HUES64 (cell line): ENCODE data around the gene CBLN1.

Experiments
- H3K27ac ChIP-seq: 2 replicates; pipeline ENCODE4 v1.7.0; 2013; ENCODE audit warnings: low read depth, low read length, inconsistent platforms
- H3K27me3 ChIP-seq: 2 replicates; pipeline ENCODE4 v1.6.1; 2013; ENCODE audit warnings: mild to moderate bottlenecking, low read length; ENCODE audit not compliant: insufficient read depth
- H3K36me3 ChIP-seq: 2 replicates; pipeline ENCODE4 v1.6.1; 2013; ENCODE audit warnings: mild to moderate bottlenecking, low read length; ENCODE audit not compliant: insufficient read depth
- H3K4me1 ChIP-seq: 2 replicates; pipeline ENCODE4 v1.6.1; 2013; ENCODE audit warnings: mild to moderate bottlenecking, low read length, moderate library complexity; ENCODE audit not compliant: insufficient read depth
- H3K4me3 ChIP-seq: 2 replicates; pipeline ENCODE4 v1.5.1; 2013; ENCODE audit warnings: mild to moderate bottlenecking, low read length, moderate library complexity
- H3K9ac ChIP-seq: 2 replicates; pipeline ENCODE4 v1.6.1; 2013; ENCODE audit warnings: mild to moderate bottlenecking, low read depth, low read length
- H3K9me3 ChIP-seq: 2 replicates; pipeline ENCODE4 v1.6.1; 2013; ENCODE audit warnings: low read depth, low read length; ENCODE audit not compliant: insufficient read depth
- WGBS: fragments of 150-250, 120-280 bp; methylation state at CpG from one replicate; pipeline ENCODE4 v1.1.7; 2013; ENCODE audit warnings: missing lambda C conversion rate; 5-methylcytosine and 5-hydroxymethylcytosine counted together

The CBLN1 gene

DNA sequence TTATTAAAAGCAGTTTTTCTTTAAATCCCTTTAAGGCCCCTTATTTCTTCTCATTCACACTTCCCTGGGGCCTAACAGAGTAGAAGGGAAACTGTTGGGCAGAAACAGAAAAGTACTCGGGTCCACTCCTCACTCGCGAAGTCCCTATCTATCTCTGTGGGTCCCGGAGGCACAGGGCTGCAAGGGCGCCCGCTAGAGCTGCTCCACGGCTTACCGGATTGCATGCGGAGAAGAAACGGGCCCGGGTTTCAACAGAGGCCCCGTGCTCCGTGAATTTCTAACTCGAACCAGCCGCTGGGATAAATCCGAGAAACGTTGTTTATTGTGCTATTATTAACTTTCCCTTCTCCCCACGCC lies 4.3 kb downstream of the CBLN1 start:
- H3K36me3 ChIP-seq: no peaks in the 10 kb centered on the region
- no peak overlapping the region for H3K27ac ChIP-seq
- no peaks in the 10 kb centered on the region for H3K9me3 ChIP-seq
- no peak overlapping the region for H3K9ac ChIP-seq
- peaks cover 92% of the 10 kb centered on the region for H3K27me3 ChIP-seq
- peaks cover 45% of the 10 kb centered on the region for H3K4me1 ChIP-seq
- 4% methylated on average over 17 of the region's 18 CpGs for WGBS
- peak overlapping the region; percentile 26; the same call in 1 of the 2 replicates for H3K4me3 ChIP-seq

DNA sequence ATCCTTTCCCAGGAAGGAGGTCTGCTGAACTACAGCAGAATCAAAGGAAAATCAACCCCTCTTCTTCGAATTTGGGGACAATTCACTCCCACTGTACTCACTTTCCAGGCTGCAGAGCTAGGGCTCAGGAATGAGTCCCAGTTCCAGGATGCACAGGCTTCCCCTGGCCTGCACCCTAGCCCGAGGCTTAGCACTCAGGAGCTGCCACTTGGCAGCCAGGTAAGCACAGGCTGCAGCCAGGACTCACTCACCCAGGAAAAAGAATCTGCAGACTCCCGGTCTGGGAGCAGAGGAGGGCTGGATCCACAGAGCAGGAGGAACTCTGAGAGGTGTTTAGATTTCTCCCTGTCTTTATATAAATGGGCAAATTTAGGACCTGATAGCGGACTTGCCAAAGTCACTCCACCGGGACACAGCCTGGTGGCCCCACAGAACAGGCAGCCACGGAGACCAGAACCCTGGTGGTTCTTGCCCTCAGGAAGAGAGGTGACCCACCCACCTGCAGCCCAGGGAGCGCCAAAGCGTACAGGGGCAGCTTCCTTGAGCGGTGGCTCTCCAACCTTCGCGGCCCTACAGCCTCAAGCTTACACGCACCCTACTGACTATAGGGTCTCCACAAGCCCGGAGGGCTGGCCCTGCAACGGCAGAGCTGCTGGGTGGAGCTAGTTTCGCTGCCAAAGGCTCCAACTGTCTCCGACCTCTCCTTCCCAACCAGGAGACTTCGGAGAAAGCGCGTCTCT lies 4.8 kb downstream of the CBLN1 start:
- Histone ChIP-seq H3K27me3 (peaks cover 97% of the 10 kb centered on the region), H3K36me3 (no peaks in the 10 kb centered on the region), H3K9me3 (no peaks in the 10 kb centered on the region), H3K27ac (no peak overlapping the region), H3K4me1 (peaks cover 45% of the 10 kb centered on the region), H3K4me3 (no peak overlapping the region), H3K9ac (no peak overlapping the region)
- WGBS: 15% methylated on average over 19 of the region's 19 CpGs

- H3K4me1 ChIP-seq: peaks cover 43% of the 10 kb centered on the region
- peak overlapping the region; percentile 47; the same call in 1 of the 2 replicates for H3K4me3 ChIP-seq
- peaks cover 98% of the 10 kb centered on the region for H3K27me3 ChIP-seq
- no peaks in the 10 kb centered on the region for H3K9me3 ChIP-seq
- H3K36me3 ChIP-seq: no peaks in the 10 kb centered on the region
- 78% methylated on average over 5 of the region's 5 CpGs for WGBS
- no peak overlapping the region for H3K9ac ChIP-seq
- no peak overlapping the region for H3K27ac ChIP-seq
Observed at GRCh38 chr16:49275870-49276269, 5.8 kb downstream of the CBLN1 start.

DNA sequence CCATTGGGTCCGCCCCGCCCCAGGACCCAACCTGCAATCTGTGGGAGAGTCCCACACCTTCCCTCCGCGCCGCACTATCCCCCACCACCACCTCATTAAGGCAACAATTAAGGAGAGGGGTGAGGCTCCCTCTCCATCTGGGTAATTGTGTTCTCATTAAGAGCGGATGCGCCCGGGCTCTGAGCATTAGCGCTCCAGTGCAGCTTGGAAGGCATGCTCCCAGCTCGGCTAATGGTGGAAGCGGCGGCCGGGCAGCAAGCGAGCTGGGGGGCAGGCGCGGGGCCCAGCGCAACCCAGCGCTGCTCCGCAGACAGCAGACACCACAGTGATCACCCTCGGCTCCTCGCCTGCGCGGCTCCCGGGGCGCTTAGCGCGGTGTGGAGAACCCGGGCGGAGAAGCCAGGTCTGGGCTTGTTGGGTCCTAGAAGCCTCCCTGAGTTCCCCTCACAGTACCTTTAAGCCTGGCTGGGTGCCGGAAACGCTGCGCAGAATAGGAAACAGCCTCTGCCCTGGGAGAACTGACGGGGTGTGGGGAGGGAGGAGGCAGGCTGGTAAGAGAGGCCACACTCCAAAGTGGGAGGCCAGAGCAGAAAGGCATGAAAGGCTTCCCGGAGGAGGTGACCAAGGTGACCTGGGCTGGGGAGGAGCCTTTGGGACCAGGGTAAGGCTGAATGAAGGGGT lies 6.4 kb downstream of the CBLN1 start:
- H3K27ac ChIP-seq: no peak overlapping the region
- H3K4me1 ChIP-seq: peaks cover 42% of the 10 kb centered on the region
- H3K4me3 ChIP-seq: peak overlapping the region; percentile 47
- H3K27me3 ChIP-seq: peaks cover 93% of the 10 kb centered on the region
- no peaks in the 10 kb centered on the region for H3K36me3 ChIP-seq
- H3K9ac ChIP-seq: no peak overlapping the region; the same call in 1 of the 2 replicates
- H3K9me3 ChIP-seq: no peaks in the 10 kb centered on the region
- WGBS: 3% methylated on average over 31 of the region's 34 CpGs

DNA sequence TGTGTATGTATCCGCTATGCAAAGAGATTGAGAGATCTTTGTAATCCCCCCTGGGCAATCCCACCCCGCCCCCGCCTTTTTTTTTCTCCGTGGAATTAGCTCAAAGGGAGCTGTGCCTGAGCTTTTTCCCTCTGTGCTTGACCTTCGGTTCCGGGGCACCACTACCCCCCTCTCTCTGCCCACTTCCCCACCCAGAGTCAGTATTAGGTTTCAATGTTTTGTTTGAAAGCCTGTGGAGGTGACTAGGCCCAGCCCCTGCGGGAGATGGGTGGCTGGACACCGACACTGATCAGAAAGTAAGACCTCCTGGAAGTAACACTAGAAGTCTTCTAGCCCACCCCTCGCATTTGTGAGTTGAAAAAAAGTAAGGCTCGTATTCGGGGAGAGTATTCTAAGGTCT lies 7.0 kb downstream of the CBLN1 start:
- Histone ChIP-seq H3K9ac (no peak overlapping the region), H3K4me3 (peak overlapping the region; percentile 47), H3K36me3 (no peaks in the 10 kb centered on the region), H3K27me3 (peaks cover 92% of the 10 kb centered on the region), H3K27ac (no peak overlapping the region), H3K9me3 (no peaks in the 10 kb centered on the region), H3K4me1 (peaks cover 40% of the 10 kb centered on the region)
- WGBS: 15% methylated on average over 11 of the region's 11 CpGs

GRCh38 chr16:49273771-49274170 lies 7.9 kb downstream of the CBLN1 start:
- Histone ChIP-seq H3K9ac (no peak overlapping the region), H3K9me3 (no peaks in the 10 kb centered on the region), H3K4me3 (no peak overlapping the region), H3K27ac (no peak overlapping the region), H3K36me3 (no peaks in the 10 kb centered on the region), H3K4me1 (peaks cover 32% of the 10 kb centered on the region), H3K27me3 (peaks cover 88% of the 10 kb centered on the region)
- 71% methylated on average over 3 of the region's 3 CpGs for WGBS

- Histone ChIP-seq H3K27me3 (peaks cover 64% of the 10 kb centered on the region), H3K9ac (no peak overlapping the region), H3K9me3 (no peaks in the 10 kb centered on the region), H3K4me1 (peaks cover 10% of the 10 kb centered on the region), H3K4me3 (no peak overlapping the region), H3K27ac (no peak overlapping the region), H3K36me3 (no peaks in the 10 kb centered on the region)
- WGBS: 86% methylated on average over 2 of the region's 3 CpGs
Observed at GRCh38 chr16:49271363-49271762, 10.3 kb downstream of the CBLN1 start.

GRCh38 chr16:49269201-49269600 lies 12.4 kb downstream of the CBLN1 start:
- Histone ChIP-seq H3K4me1 (no peaks in the 10 kb centered on the region), H3K27me3 (peaks cover 42% of the 10 kb centered on the region), H3K9me3 (no peaks in the 10 kb centered on the region), H3K36me3 (no peaks in the 10 kb centered on the region), H3K4me3 (no peak overlapping the region), H3K27ac (no peak overlapping the region), H3K9ac (no peak overlapping the region)
- 88% methylated on average over 3 of the region's 3 CpGs for WGBS

DNA sequence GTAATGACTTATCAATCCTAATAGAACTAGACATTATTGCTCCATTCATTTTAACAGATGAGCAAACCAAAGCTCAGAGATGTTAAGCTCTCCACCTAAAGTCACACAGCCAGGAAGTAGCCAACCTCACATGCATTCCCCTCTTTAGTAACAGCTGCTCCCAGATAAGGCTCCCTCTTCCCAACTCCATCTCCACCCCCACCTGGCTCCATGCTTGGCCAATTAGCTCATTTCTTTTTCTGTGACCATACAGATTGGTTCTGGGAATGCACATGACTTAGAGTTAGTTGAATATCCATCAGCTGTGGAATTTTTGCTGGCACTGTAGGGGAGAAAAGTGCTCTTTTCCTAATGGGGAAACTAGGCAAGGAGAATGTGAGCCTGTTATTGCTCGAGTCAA lies 13.0 kb downstream of the CBLN1 start:
- Histone ChIP-seq H3K4me1 (no peaks in the 10 kb centered on the region), H3K9ac (no peak overlapping the region), H3K36me3 (no peaks in the 10 kb centered on the region), H3K27me3 (peaks cover 37% of the 10 kb centered on the region), H3K4me3 (no peak overlapping the region), H3K9me3 (no peaks in the 10 kb centered on the region), H3K27ac (no peak overlapping the region)
- 85% methylated on average over 1 of the region's 1 CpG for WGBS

- WGBS: 87% methylated on average over 5 of the region's 5 CpGs
- Histone ChIP-seq H3K9me3 (no peaks in the 10 kb centered on the region), H3K36me3 (no peaks in the 10 kb centered on the region), H3K27me3 (no peaks in the 10 kb centered on the region; the same call in 1 of the 2 replicates), H3K4me1 (0 out of 2 replicates have a peak, but pooled peaks cover 3% of the 10 kb centered on the region), H3K9ac (no peak overlapping the region), H3K27ac (no peak overlapping the region), H3K4me3 (no peak overlapping the region)
Observed at GRCh38 chr16:49262501-49262900, 19.1 kb downstream of the CBLN1 start.

DNA sequence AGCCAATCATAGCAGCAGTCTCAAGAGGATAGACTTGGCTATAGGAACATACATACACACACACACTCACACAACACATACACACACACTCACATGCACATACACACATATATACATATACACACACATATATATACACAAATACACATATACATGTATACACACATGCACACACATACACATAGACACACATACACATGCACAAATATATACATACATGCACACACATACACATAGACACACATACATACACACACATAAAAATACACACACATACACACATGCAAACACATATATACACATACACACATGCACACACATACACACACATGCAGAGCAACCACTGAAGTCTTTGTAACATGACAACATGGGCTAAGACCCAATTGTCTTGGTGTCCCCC lies 19.7 kb downstream of the CBLN1 start:
- Histone ChIP-seq H3K4me1 (0 out of 2 replicates have a peak, but pooled peaks cover 3% of the 10 kb centered on the region), H3K36me3 (no peaks in the 10 kb centered on the region), H3K9me3 (no peaks in the 10 kb centered on the region), H3K27ac (no peak overlapping the region), H3K4me3 (no peak overlapping the region), H3K9ac (no peak overlapping the region), H3K27me3 (no peaks in the 10 kb centered on the region; the same call in 1 of the 2 replicates)
